ENCODE data around the gene APIP.

Gene APIP

GRCh38 chr11:34886609-34887008 lies 29.6 kb downstream of the APIP start:
- Mint-ChIP-seq H3K9me3 (peaks cover 2% of the 10 kb centered on the region), H3K4me3 (no peak overlapping the region), H3K4me1 (no peaks in the 10 kb centered on the region), H3K27me3 (no peaks in the 10 kb centered on the region), H3K36me3 (peaks cover 24% of the 10 kb centered on the region), H3K27ac (no peak overlapping the region)
- DNase-seq (ENCODE audit: low spot score in 2 of 2) (no peak), ATAC-seq (ENCODE audit: low read depth) (no peak)

GRCh38 chr11:34881900-34882299 lies 34.3 kb downstream of the APIP start:
- Mint-ChIP-seq H3K4me3 (no peak overlapping the region), H3K27ac (no peak overlapping the region), H3K27me3 (no peaks in the 10 kb centered on the region), H3K9me3 (peaks cover 2% of the 10 kb centered on the region), H3K36me3 (peaks cover 26% of the 10 kb centered on the region), H3K4me1 (no peaks in the 10 kb centered on the region)
- ATAC-seq (ENCODE audit: low read depth) (no peak), DNase-seq (ENCODE audit: low spot score in 2 of 2) (no peak)

DNA sequence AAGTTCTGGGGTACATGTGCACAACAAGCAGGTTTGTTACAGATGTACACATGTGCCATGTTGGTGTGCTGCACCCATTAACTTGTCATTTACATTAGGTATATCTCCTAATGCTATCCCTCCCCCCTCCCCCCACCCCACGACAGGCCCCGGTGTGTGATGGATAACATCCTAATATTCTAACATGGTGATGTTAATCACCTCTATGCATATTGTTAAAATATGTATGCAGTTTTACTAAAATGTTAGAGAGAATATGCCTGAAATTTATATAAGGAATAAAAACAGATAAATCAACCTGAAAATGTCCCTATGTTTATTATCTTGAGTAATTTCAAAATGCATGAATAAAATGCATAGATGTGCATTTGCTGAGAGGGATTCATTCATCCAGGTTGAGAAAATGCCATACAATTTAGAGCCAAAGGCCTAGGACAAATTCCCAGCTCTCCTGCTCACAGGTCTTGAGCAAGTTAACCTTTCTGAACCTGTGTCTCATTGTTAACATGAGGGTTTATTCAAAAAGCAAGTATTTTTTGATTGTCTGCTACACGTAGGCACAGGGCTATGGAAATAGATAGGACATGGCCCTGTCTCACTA lies 38.7 kb downstream of the APIP start:
- H3K27me3 Mint-ChIP-seq: no peaks in the 10 kb centered on the region
- H3K36me3 Mint-ChIP-seq: peaks cover 19% of the 10 kb centered on the region
- H3K27ac Mint-ChIP-seq: no peak overlapping the region
- ATAC-seq (ENCODE audit: low read depth): no peak
- no peaks in the 10 kb centered on the region for H3K4me1 Mint-ChIP-seq
- H3K9me3 Mint-ChIP-seq: peaks cover 2% of the 10 kb centered on the region
- H3K4me3 Mint-ChIP-seq: no peak overlapping the region
- DNase-seq (ENCODE audit: low spot score in 2 of 2): no peak

DNA sequence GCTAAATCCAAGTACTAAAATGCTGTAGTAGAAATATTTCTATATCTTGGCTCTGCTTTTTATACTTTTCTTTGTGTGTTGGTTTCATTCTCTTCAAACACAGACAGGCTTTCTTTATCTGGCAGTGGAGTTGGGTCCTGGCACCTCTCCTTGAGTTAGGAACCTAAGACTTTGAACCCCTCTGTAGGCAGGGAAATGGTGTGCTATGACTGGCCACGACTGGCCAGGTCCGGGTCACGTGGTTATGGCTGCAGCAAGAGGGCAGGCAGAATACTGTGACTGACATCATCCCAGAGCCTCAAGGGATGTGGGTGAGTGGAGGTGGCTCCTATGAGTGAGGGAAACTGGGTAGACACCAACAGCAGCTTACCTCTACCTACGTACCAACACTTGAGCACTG lies 42.0 kb downstream of the APIP start:
- DNase-seq (ENCODE audit: low spot score in 2 of 2) (no peak), ATAC-seq (ENCODE audit: low read depth) (no peak)
- Mint-ChIP-seq H3K4me3 (no peak overlapping the region), H3K27ac (no peak overlapping the region), H3K9me3 (no peaks in the 10 kb centered on the region), H3K4me1 (peaks cover 2% of the 10 kb centered on the region), H3K27me3 (no peaks in the 10 kb centered on the region), H3K36me3 (peaks cover 8% of the 10 kb centered on the region)

- H3K9me3 Mint-ChIP-seq: no peaks in the 10 kb centered on the region
- H3K4me1 Mint-ChIP-seq: peaks cover 2% of the 10 kb centered on the region
- H3K4me3 Mint-ChIP-seq: no peak overlapping the region
- no peak for ATAC-seq (ENCODE audit: low read depth)
- peaks cover 5% of the 10 kb centered on the region for H3K36me3 Mint-ChIP-seq
- H3K27me3 Mint-ChIP-seq: no peaks in the 10 kb centered on the region
- H3K27ac Mint-ChIP-seq: no peak overlapping the region
- no peak for DNase-seq (ENCODE audit: low spot score in 2 of 2)
Measured at GRCh38 chr11:34870548-34871196, 45.5 kb downstream of the APIP start.

- Mint-ChIP-seq H3K4me3 (no peak overlapping the region), H3K27ac (no peak overlapping the region), H3K4me1 (peaks cover 4% of the 10 kb centered on the region), H3K36me3 (peaks cover 2% of the 10 kb centered on the region), H3K27me3 (no peaks in the 10 kb centered on the region), H3K9me3 (no peaks in the 10 kb centered on the region)
- no peak for ATAC-seq (ENCODE audit: low read depth)
- no peak for DNase-seq (ENCODE audit: low spot score in 2 of 2)
Measured at GRCh38 chr11:34869425-34869824, 46.8 kb downstream of the APIP start.

DNA sequence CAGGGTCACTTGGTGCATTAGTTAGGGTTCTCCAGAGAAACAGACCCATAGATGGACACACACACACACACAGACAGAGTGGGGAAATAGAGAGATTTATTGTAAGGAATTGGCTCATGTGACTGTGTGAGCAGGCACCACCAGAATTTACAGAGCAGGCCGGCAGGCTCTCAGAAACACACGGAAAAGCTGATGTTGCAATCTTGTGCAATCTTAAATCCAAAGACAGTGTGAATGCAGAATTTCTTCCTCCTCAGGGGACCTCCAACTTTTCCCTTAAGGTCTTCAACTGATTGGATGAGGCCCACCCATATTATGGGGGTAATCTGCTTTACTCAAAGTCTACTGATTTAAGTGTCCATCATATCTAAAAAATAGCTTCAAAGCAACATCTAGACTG lies 49.8 kb downstream of the APIP start:
- ATAC-seq (ENCODE audit: low read depth): no peak
- H3K27ac Mint-ChIP-seq: no peak overlapping the region
- no peaks in the 10 kb centered on the region for H3K27me3 Mint-ChIP-seq
- H3K4me3 Mint-ChIP-seq: no peak overlapping the region
- no peaks in the 10 kb centered on the region for H3K36me3 Mint-ChIP-seq
- no peak for DNase-seq (ENCODE audit: low spot score in 2 of 2)
- no peaks in the 10 kb centered on the region for H3K9me3 Mint-ChIP-seq
- peaks cover 4% of the 10 kb centered on the region for H3K4me1 Mint-ChIP-seq

GRCh38 chr11:34865261-34865660 lies 50.9 kb downstream of the APIP start:
- Mint-ChIP-seq H3K27ac (no peak overlapping the region), H3K9me3 (no peaks in the 10 kb centered on the region), H3K4me1 (peaks cover 4% of the 10 kb centered on the region), H3K36me3 (no peaks in the 10 kb centered on the region), H3K27me3 (peaks cover 3% of the 10 kb centered on the region), H3K4me3 (no peak overlapping the region)
- DNase-seq (ENCODE audit: low spot score in 2 of 2) (no peak), ATAC-seq (ENCODE audit: low read depth) (no peak)

DNA sequence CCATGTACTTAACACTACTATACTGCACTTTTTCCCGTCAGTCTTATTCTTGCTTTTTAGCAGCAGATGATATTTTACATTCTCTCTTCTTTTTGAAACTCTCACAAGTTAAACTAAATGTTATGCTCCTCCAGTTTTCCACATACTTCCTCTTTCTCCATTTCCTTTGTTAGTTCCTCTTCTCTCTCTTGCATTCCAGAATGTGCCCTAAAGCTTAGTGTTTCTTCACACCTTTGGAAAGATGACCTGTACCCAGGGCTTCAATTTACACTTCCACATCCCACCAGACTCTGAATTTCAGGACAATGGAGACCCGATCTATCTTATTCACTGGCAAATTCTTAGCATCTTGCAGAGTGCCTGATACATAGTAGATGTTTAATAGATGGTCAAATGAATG lies 51.8 kb downstream of the APIP start:
- Mint-ChIP-seq H3K36me3 (no peaks in the 10 kb centered on the region), H3K4me1 (peaks cover 4% of the 10 kb centered on the region), H3K9me3 (no peaks in the 10 kb centered on the region), H3K27me3 (peaks cover 3% of the 10 kb centered on the region), H3K27ac (no peak overlapping the region), H3K4me3 (no peak overlapping the region)
- no peak for ATAC-seq (ENCODE audit: low read depth)
- DNase-seq (ENCODE audit: low spot score in 2 of 2): no peak

- H3K9me3 Mint-ChIP-seq: no peaks in the 10 kb centered on the region
- H3K4me1 Mint-ChIP-seq: peaks cover 4% of the 10 kb centered on the region
- no peak overlapping the region for H3K4me3 Mint-ChIP-seq
- DNase-seq (ENCODE audit: low spot score in 2 of 2): no peak
- ATAC-seq (ENCODE audit: low read depth): no peak
- H3K27me3 Mint-ChIP-seq: peaks cover 3% of the 10 kb centered on the region
- no peaks in the 10 kb centered on the region for H3K36me3 Mint-ChIP-seq
- no peak overlapping the region for H3K27ac Mint-ChIP-seq
Measured at GRCh38 chr11:34863048-34863447, 53.1 kb downstream of the APIP start.

DNA sequence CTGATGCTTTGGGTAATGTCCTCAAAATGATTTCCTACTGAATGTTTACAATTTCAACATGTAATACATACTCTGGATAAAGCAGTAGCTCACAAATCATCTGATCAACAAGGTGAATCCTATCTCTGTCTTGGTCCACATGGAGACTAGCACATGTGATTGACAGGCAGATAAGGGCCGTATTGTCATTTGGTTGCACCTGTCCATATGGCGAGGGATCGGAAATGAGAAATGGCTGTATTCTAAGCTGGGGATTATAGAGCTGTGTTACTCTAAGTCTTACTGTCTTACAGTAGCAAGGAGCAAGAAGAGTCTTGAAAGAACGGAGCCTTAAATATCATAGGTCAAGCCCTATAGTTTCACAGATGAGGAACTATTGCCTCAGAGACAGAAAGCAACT lies 55.7 kb downstream of the APIP start:
- H3K4me3 Mint-ChIP-seq: no peak overlapping the region
- H3K9me3 Mint-ChIP-seq: no peaks in the 10 kb centered on the region
- peaks cover 3% of the 10 kb centered on the region for H3K27me3 Mint-ChIP-seq
- no peak for DNase-seq (ENCODE audit: low spot score in 2 of 2)
- peaks cover 4% of the 10 kb centered on the region for H3K4me1 Mint-ChIP-seq
- no peaks in the 10 kb centered on the region for H3K36me3 Mint-ChIP-seq
- no peak overlapping the region for H3K27ac Mint-ChIP-seq
- no peak for ATAC-seq (ENCODE audit: low read depth)

DNA sequence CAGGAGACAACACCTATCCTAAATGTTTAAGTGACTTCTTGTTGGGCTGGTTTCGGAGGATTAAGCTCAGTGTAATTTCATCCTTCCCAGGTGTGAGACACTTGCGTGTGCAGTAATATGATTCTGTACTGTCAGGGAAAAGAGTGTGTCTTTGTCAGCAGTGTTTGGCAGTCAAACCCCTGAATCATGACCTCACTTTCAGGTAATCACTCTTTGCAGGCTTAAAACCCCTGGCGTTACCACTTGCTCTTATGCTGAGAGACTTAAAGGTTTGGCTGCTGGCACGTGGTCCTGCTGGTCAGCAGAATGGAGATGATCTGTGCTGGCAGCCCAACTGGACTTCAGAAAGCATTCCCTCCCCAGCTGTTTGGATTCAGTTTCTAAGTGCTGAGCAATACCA lies 56.1 kb downstream of the APIP start:
- Mint-ChIP-seq H3K27me3 (peaks cover 3% of the 10 kb centered on the region), H3K36me3 (no peaks in the 10 kb centered on the region), H3K9me3 (no peaks in the 10 kb centered on the region), H3K4me3 (no peak overlapping the region), H3K27ac (no peak overlapping the region), H3K4me1 (peaks cover 4% of the 10 kb centered on the region)
- no peak for DNase-seq (ENCODE audit: low spot score in 2 of 2)
- ATAC-seq (ENCODE audit: low read depth): no peak

DNA sequence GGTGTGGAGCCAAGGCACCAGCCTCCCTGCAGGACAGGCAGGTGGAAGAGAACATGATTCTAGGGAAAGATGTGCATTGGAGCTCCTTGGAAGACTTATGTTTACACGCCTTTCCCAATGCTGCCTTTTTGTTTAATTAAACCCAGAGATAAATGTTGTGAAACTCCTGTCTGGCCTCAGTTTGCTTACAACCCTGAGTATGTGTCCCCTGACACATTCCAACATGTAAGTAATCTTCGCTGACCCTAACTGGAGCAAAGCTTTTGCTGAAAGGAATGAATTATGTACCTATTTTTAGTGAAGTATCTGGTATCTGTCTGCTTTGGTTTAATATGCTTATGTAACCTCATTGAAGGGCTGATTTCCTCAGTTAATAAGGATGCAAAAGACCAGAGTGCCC lies 56.7 kb downstream of the APIP start:
- Mint-ChIP-seq H3K36me3 (no peaks in the 10 kb centered on the region), H3K27ac (no peak overlapping the region), H3K4me3 (no peak overlapping the region), H3K9me3 (no peaks in the 10 kb centered on the region), H3K27me3 (peaks cover 3% of the 10 kb centered on the region), H3K4me1 (peaks cover 3% of the 10 kb centered on the region)
- DNase-seq (ENCODE audit: low spot score in 2 of 2) (no peak), ATAC-seq (ENCODE audit: low read depth) (no peak)

DNA sequence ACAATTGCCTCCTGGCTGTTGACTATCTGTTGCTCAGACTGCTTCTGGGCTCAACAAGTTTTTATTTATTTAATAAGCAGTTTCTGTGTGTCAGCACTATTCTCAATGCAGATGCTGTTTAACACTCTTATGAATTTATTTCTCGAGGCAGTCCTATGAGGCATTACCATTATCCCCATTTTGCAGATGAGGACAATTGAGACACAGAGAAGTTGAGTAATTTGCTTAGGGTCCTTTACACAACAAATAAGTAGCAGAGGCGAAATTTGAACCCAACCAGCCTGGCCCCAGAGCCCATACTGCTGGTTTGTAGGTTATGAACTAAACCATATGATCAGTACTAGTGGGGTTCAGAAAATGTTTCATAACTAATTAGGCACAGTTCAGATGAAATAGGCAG lies 58.7 kb downstream of the APIP start:
- Mint-ChIP-seq H3K27ac (no peak overlapping the region), H3K36me3 (no peaks in the 10 kb centered on the region), H3K27me3 (peaks cover 4% of the 10 kb centered on the region), H3K4me1 (no peaks in the 10 kb centered on the region), H3K9me3 (no peaks in the 10 kb centered on the region), H3K4me3 (no peak overlapping the region)
- no peak for DNase-seq (ENCODE audit: low spot score in 2 of 2)
- ATAC-seq (ENCODE audit: low read depth): no peak

DNA sequence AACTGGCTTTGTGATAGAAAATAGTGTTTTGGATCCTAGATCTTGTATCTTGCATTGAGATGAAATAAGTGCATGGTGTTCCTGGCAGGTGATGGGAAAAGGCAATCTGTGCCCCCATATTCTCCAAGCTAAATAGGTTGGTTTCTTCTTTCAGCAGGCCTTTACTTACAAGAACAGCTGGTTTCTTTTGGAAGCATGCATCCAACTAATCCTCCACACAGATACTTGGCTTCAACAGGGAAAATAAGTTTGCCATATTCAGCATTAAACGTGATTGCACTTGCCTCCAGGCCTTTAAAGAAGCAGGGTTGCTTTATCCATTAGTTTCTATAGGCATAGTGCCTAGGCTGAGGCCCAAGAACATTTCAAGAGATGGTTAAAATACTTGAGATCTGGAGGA lies 59.9 kb downstream of the APIP start:
- Mint-ChIP-seq H3K9me3 (peaks cover 2% of the 10 kb centered on the region), H3K27me3 (peaks cover 4% of the 10 kb centered on the region), H3K36me3 (no peaks in the 10 kb centered on the region), H3K4me1 (no peaks in the 10 kb centered on the region), H3K4me3 (no peak overlapping the region), H3K27ac (no peak overlapping the region)
- ATAC-seq (ENCODE audit: low read depth) (no peak), DNase-seq (ENCODE audit: low spot score in 2 of 2) (no peak)
